WTC11 (cell line): ENCODE measurements around the gene TFF1. TPM values are rescaled to one million over a fixed set of nuclear protein-coding genes. Genes with fewer than 3 reads are reported as not detected.

Experiments used
- ATAC-seq: fragments of 200-7000 bp; cut with Tn5 transposase; 2 replicates; pipeline ENCODE4 v1.10.0; 2021; ENCODE audit warnings: mild to moderate bottlenecking, moderate library complexity
- CTCF ChIA-PET: fragments of 300-600 bp; sonication (Branson Sonifier 250); formaldehyde crosslinking; loops from one replicate; lab custom pipeline; 2021; ENCODE audit warnings: antibody characterized with exemption; lab: Charles Lee
- POLR2A ChIA-PET: fragments of 350-600 bp; sonication (Branson Sonifier 250); formaldehyde crosslinking; loops from one replicate; lab custom pipeline; 2021; ENCODE audit warnings: antibody characterized with exemption; lab: Charles Lee
- DNase-seq: peaks from one replicate; pipeline ENCODE4 v3.0.0; 2021; ENCODE audit warnings: low spot score
- H3K27ac Mint-ChIP-seq: 2 replicates; pipeline ENCODE4 v1.8.0; 2021; ENCODE audit warnings: mixed read lengths
- H3K27me3 Mint-ChIP-seq: 2 replicates; pipeline ENCODE4 v1.8.0; 2021; ENCODE audit warnings: low read depth, mild to moderate bottlenecking, moderate library complexity, mixed read lengths
- H3K36me3 Mint-ChIP-seq: 2 replicates; pipeline ENCODE4 v1.8.0; 2021; ENCODE audit warnings: mixed read lengths
- H3K4me1 Mint-ChIP-seq: 2 replicates; pipeline ENCODE4 v1.8.0; 2022; ENCODE audit warnings: mixed read lengths
- H3K4me3 Mint-ChIP-seq: 2 replicates; pipeline ENCODE4 v1.8.0; 2021; ENCODE audit warnings: mild to moderate bottlenecking, moderate library complexity, mixed read lengths
- H3K9me3 Mint-ChIP-seq: 2 replicates; pipeline ENCODE4 v1.8.0; 2021; ENCODE audit warnings: mixed read lengths
- ATF1 ChIP-seq: sonication (generic); formaldehyde crosslinking; IDR thresholded peaks from 2 replicates; pipeline ENCODE4 v1.8.1; 2023; ENCODE audit warnings: mild to moderate bottlenecking, moderate library complexity, missing genetic modification reagents
- ATF3 ChIP-seq: sonication (generic); formaldehyde crosslinking; conservative IDR thresholded peaks from 2 replicates; pipeline ENCODE4 v1.8.1; 2022; ENCODE audit warnings: mild to moderate bottlenecking, missing genetic modification reagents
- CTCF ChIP-seq: fragments of 200-600 bp; IDR thresholded peaks from 2 replicates; pipeline ENCODE4 v1.8.0; 2022; ENCODE audit warnings: antibody characterized with exemption
- E2F4 ChIP-seq: sonication (generic); formaldehyde crosslinking; IDR thresholded peaks from 2 replicates; pipeline ENCODE4 v1.8.1; 2022; ENCODE audit warnings: low read depth, mild to moderate bottlenecking, moderate library complexity, missing genetic modification reagents, borderline replicate concordance
- ERG ChIP-seq: fragments of 250-450 bp; sonication (Bioruptor Pico); IDR thresholded peaks from 2 replicates; pipeline ENCODE4 v1.8.0; 2021; ENCODE audit warnings: mild to moderate bottlenecking
- FOXP4 ChIP-seq: sonication (generic); formaldehyde crosslinking; IDR thresholded peaks from 2 replicates; pipeline ENCODE4 v1.8.0; 2022; ENCODE audit warnings: mild to moderate bottlenecking, missing genetic modification reagents
- GTF2I ChIP-seq: fragments of 250-450 bp; sonication (Bioruptor Pico); conservative IDR thresholded peaks from 2 replicates; pipeline ENCODE4 v1.4.0; 2021; ENCODE audit warnings: mild to moderate bottlenecking
- HMGA2 ChIP-seq: fragments of 250-450 bp; sonication (Bioruptor Pico); IDR thresholded peaks from 2 replicates; pipeline ENCODE4 v1.4.0; 2021; ENCODE audit warnings: mild to moderate bottlenecking, moderate library complexity
- KAT7 ChIP-seq: sonication (generic); formaldehyde crosslinking; IDR thresholded peaks from 2 replicates; pipeline ENCODE4 v1.8.1; 2023; ENCODE audit warnings: missing genetic modification reagents, mild to moderate bottlenecking, borderline replicate concordance
- NFYB ChIP-seq: sonication (generic); formaldehyde crosslinking; conservative IDR thresholded peaks from 2 replicates; pipeline ENCODE4 v1.8.0; 2022; ENCODE audit warnings: low read depth, missing genetic modification reagents
- TP53 ChIP-seq: sonication (generic); formaldehyde crosslinking; IDR thresholded peaks from 2 replicates; pipeline ENCODE4 v1.8.1; 2023; ENCODE audit warnings: mild to moderate bottlenecking, missing genetic modification reagents
- ZNF263 ChIP-seq: sonication (generic); formaldehyde crosslinking; IDR thresholded peaks from 2 replicates; pipeline ENCODE4 v1.8.1; 2022; ENCODE audit warnings: low read depth, mild to moderate bottlenecking, moderate library complexity, missing genetic modification reagents
- ZNF396 ChIP-seq: fragments of 250-450 bp; sonication (Bioruptor Pico); IDR thresholded peaks from 2 replicates; pipeline ENCODE4 v1.8.0; 2021; ENCODE audit warnings: mild to moderate bottlenecking, moderate library complexity, borderline replicate concordance
- total RNA-seq: library from RNA; stranded (reverse); gene quantifications from 3 replicates; pipeline ENCODE4 v1.2.3, GENCODE V29; 2021
- TF ChIP-seq, protein P1 (sequence below): sonication (generic); formaldehyde crosslinking; IDR thresholded peaks from 2 replicates; pipeline ENCODE4 v1.8.1; 2023; ENCODE audit warnings: mild to moderate bottlenecking, moderate library complexity, missing genetic modification reagents

The TFF1 gene
- total RNA-seq, 1 experiment from 2014 or later: 0.81 TPM

DNA sequence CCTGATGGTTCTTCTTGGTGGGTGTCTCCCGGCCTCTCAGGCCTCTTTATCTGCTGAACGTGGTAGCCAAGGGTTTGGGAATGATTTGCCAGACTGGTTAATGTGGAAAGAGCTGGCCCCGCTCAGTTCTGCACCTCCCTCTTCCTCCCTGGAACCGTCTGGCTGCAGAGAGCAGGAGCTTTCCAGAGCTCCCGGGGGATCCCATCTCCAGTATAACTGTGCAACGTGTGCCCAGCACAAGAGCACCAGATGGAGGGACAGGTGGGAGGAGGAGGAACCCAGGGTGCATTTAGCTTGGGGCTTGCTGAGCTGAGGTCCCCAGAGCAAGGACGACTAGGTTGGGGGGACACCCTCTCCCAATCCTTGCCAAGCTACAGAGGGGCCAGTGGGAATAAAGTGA is 5.0 kb downstream of the TFF1 start (continued):
- TF ChIP-seq E2F4 (no peak), ZNF396 (CRISPR knock-in tag) (no peak), KAT7 (CRISPR knock-in tag) (no peak), FOXP4 (CRISPR knock-in tag) (no peak), GTF2I (CRISPR knock-in tag) (no peak), ATF1 (CRISPR knock-in tag) (no peak)
- TF ChIP-seq, all 79 proteins: peak for 0

DNA sequence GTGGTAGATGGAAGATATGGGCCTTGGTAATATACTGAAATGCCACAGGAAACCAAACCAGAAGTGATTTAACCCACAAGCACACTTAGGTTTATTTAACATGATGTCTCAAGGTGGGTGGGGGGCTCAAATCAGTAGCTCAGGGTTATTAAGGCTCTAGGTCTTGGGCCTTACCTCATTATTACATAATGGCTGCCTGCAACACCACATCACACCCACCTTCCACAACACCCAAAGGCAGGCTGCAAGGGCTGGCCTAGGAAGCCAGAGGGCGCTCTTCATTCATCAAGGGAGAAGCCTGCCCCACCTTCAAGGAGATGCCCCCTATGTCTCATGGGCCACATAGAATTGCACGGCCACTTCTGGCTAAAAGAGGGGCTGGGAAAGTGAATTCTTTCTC is 6.0 kb downstream of the TFF1 start:
- DNase-seq: no peak
- Mint-ChIP-seq H3K36me3 (peaks cover 12% of the 10 kb centered on the region), H3K4me3 (no peak overlapping the region)
- CTCF ChIA-PET: interaction anchor here (1.1 to 2.3 kb wide), 3 partner anchors 22 to 51 kb away, joined by 4 to 10 read pairs (median 4); no protein-coding TSS in a partner anchor
- POLR2A ChIA-PET: no interaction called here
- TF ChIP-seq ERG (CRISPR knock-in tag) (no peak), ZNF263 (CRISPR knock-in tag) (no peak), HMGA2 (CRISPR knock-in tag) (no peak), CTCF (peak; percentile 44; the same call in 1 of the 2 replicates), GTF2I (CRISPR knock-in tag) (peak; percentile 98), ATF3 (CRISPR knock-in tag) (no peak)
- TF ChIP-seq, protein P1, sequence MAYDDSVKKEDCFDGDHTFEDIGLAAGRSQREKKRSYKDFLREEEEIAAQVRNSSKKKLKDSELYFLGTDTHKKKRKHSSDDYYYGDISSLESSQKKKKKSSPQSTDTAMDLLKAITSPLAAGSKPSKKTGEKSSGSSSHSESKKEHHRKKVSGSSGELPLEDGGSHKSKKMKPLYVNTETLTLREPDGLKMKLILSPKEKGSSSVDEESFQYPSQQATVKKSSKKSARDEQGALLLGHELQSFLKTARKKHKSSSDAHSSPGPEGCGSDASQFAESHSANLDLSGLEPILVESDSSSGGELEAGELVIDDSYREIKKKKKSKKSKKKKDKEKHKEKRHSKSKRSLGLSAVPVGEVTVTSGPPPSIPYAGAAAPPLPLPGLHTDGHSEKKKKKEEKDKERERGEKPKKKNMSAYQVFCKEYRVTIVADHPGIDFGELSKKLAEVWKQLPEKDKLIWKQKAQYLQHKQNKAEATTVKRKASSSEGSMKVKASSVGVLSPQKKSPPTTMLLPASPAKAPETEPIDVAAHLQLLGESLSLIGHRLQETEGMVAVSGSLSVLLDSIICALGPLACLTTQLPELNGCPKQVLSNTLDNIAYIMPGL (CRISPR knock-in tag): no peak
- TF ChIP-seq, all 79 proteins: peak for 2
- Mint-ChIP-seq H3K27ac (no peak overlapping the region), H3K27me3 (no peaks in the 10 kb centered on the region; the same call in 1 of the 2 replicates), H3K9me3 (peaks cover 41% of the 10 kb centered on the region), H3K4me1 (no peaks in the 10 kb centered on the region)
- no peak; the same call in 1 of the 2 replicates for ATAC-seq

DNA sequence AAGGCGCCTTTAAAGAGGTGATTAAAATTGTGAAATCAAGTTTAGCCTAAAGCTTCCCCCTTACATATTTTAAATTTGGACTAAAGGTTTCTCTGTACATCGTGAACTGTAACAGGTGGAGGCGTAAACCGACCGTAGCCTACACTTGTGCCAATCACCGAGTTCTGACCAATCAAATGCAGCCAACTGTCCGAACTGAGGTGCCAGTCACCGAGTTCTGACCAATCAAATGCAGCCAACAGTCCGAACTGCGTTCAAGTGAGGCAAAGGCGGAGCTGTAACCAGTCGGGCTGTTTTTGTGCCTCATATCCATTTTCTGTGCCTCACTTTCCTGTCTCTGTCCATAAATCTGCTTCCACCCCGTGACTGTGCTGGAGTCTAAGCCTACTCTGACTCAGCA is 7.4 kb downstream of the TFF1 start:
- no peaks in the 10 kb centered on the region for H3K4me1 Mint-ChIP-seq
- CTCF ChIA-PET: interaction anchor here (1.9 to 2.0 kb wide), 2 partner anchors 20 to 22 kb away, joined by 4 read pairs; no protein-coding TSS in a partner anchor
- H3K27me3 Mint-ChIP-seq: no peaks in the 10 kb centered on the region; the same call in 1 of the 2 replicates
- TF ChIP-seq TP53: no peak
- TF ChIP-seq NFYB (CRISPR knock-in tag): 0 out of 2 replicates have a peak, but pooled peaks have one; percentile 31
- ATAC-seq (0 out of 2 replicates have a peak, but pooled peaks have one; percentile 24), DNase-seq (no peak)
- H3K4me3 Mint-ChIP-seq: no peak overlapping the region
- H3K36me3 Mint-ChIP-seq: peaks cover 12% of the 10 kb centered on the region
- H3K27ac Mint-ChIP-seq: no peak overlapping the region
- POLR2A ChIA-PET: no interaction called here
- H3K9me3 Mint-ChIP-seq: peaks cover 41% of the 10 kb centered on the region
